Mesendoderm (in vitro differentiated cells): Measurements from ENCODE around the gene GPR37L1.

Experiments
- DNase-seq: peaks from one replicate; pipeline ENCODE4 v3.0.0; 2013
- H2AK5ac ChIP-seq: 2 replicates; pipeline ENCODE4 v1.6.1; 2013; ENCODE audit warnings: low read length, inconsistent platforms
- H2BK120ac ChIP-seq: 2 replicates; pipeline ENCODE4 v1.6.1; 2013; ENCODE audit warnings: low read depth, mild to moderate bottlenecking, low read length, moderate library complexity, mixed read lengths
- H2BK15ac ChIP-seq: replicated peaks from 2 replicates; pipeline ENCODE4 v1.6.1; 2013; ENCODE audit warnings: low read depth, mild to moderate bottlenecking, moderate library complexity
- H2BK5ac ChIP-seq: 2 replicates; pipeline ENCODE4 v1.6.1; 2013; ENCODE audit warnings: low read length, inconsistent platforms
- H3K18ac ChIP-seq: 2 replicates; pipeline ENCODE4 v1.6.1; 2013; ENCODE audit warnings: mild to moderate bottlenecking, low read length, mixed read lengths
- H3K23ac ChIP-seq: one replicate; pipeline ENCODE4 v1.6.1; 2013; ENCODE audit warnings: low read length
- H3K27ac ChIP-seq: 2 replicates; pipeline ENCODE4 v1.5.1; 2013; ENCODE audit warnings: low read depth, mild to moderate bottlenecking, inconsistent platforms, low read length, moderate library complexity
- H3K27me3 ChIP-seq: 2 replicates; pipeline ENCODE4 v1.6.1; 2013; ENCODE audit warnings: low read length, control low read depth, mild to moderate bottlenecking, inconsistent platforms; ENCODE audit not compliant: insufficient read depth, poor library complexity
- H3K36me3 ChIP-seq: 2 replicates; pipeline ENCODE4 v1.6.1; 2013; ENCODE audit warnings: low read length, inconsistent platforms; ENCODE audit not compliant: control insufficient read depth, insufficient read depth
- H3K4ac ChIP-seq: one replicate; pipeline ENCODE4 v1.6.1; 2013; ENCODE audit warnings: low read depth, mild to moderate bottlenecking, low read length, moderate library complexity
- H3K4me1 ChIP-seq: 2 replicates; pipeline ENCODE4 v1.6.1; 2013; ENCODE audit warnings: low read depth, low read length, inconsistent platforms; ENCODE audit not compliant: control insufficient read depth
- H3K4me2 ChIP-seq: 2 replicates; pipeline ENCODE4 v1.6.1; 2013; ENCODE audit warnings: low read length
- H3K4me3 ChIP-seq: 2 replicates; pipeline ENCODE4 v1.5.1; 2013; ENCODE audit warnings: mild to moderate bottlenecking, low read length
- H3K56ac ChIP-seq: one replicate; pipeline ENCODE4 v1.6.1; 2013; ENCODE audit warnings: low read length
- H3K79me1 ChIP-seq: 2 replicates; pipeline ENCODE4 v1.6.1; 2013; ENCODE audit warnings: low read length, inconsistent platforms
- H3K79me2 ChIP-seq: 2 replicates; pipeline ENCODE4 v1.6.1; 2013; ENCODE audit warnings: mild to moderate bottlenecking, low read length; ENCODE audit not compliant: control insufficient read depth, insufficient read depth
- H3K9ac ChIP-seq: 2 replicates; pipeline ENCODE4 v1.6.1; 2013; ENCODE audit warnings: low read length, inconsistent platforms
- H4K5ac ChIP-seq: one replicate; pipeline ENCODE4 v1.6.1; 2013; ENCODE audit warnings: low read length
- H4K8ac ChIP-seq: one replicate; pipeline ENCODE4 v1.6.1; 2013; ENCODE audit warnings: low read depth, mild to moderate bottlenecking, control low read depth, low read length, moderate library complexity
- WGBS: extraction: QIAGEN DNeasy Blood & Tissue Kit; methylation state at CpG from one replicate; pipeline ENCODE4 v1.1.7; 2013; ENCODE audit warnings: low lambda C conversion rate, missing lambda C conversion rate; ENCODE audit not compliant: insufficient coverage; ENCODE audit errors: extremely low coverage; 5-methylcytosine and 5-hydroxymethylcytosine counted together

The GPR37L1 gene

GRCh38 chr1:202123336-202123813 is 658 bp downstream of the GPR37L1 start:
- no peaks in the 10 kb centered on the region for H3K4me1 ChIP-seq
- no peak overlapping the region for H2BK120ac ChIP-seq
- no peaks in the 10 kb centered on the region for H3K79me2 ChIP-seq
- no peak overlapping the region for H4K5ac ChIP-seq
- no peak overlapping the region for H3K9ac ChIP-seq
- no peak overlapping the region for H3K18ac ChIP-seq
- no peak overlapping the region for H3K4ac ChIP-seq
- no peak overlapping the region for H3K27ac ChIP-seq
- no CpG with 5 or more reads among the region's 10 CpGs for WGBS
- no peaks in the 10 kb centered on the region for H3K79me1 ChIP-seq
- no peak overlapping the region for H4K8ac ChIP-seq
- H3K56ac ChIP-seq: no peak overlapping the region
- H3K4me2 ChIP-seq: no peak overlapping the region
- H3K36me3 ChIP-seq: no peaks in the 10 kb centered on the region
- H3K23ac ChIP-seq: no peak overlapping the region
- no peaks in the 10 kb centered on the region for H3K27me3 ChIP-seq
- no peak overlapping the region for H2AK5ac ChIP-seq
- no peak overlapping the region for H2BK5ac ChIP-seq
- H2BK15ac ChIP-seq: no peak overlapping the region
- H3K4me3 ChIP-seq: no peak overlapping the region
- no peak for DNase-seq

GRCh38 chr1:202124142-202124541 is 1.4 kb downstream of the GPR37L1 start:
- no peaks in the 10 kb centered on the region for H3K79me1 ChIP-seq
- no peak overlapping the region for H3K9ac ChIP-seq
- no peak overlapping the region for H2BK15ac ChIP-seq
- no peak overlapping the region for H3K4me3 ChIP-seq
- no peak overlapping the region for H3K27ac ChIP-seq
- H4K8ac ChIP-seq: no peak overlapping the region
- no peak overlapping the region for H4K5ac ChIP-seq
- H3K36me3 ChIP-seq: no peaks in the 10 kb centered on the region
- H3K4me1 ChIP-seq: no peaks in the 10 kb centered on the region
- H2BK5ac ChIP-seq: no peak overlapping the region
- no peak overlapping the region for H3K56ac ChIP-seq
- no peaks in the 10 kb centered on the region for H3K79me2 ChIP-seq
- H2BK120ac ChIP-seq: no peak overlapping the region
- no peak overlapping the region for H3K18ac ChIP-seq
- H2AK5ac ChIP-seq: no peak overlapping the region
- no peak overlapping the region for H3K23ac ChIP-seq
- no peak overlapping the region for H3K4me2 ChIP-seq
- H3K27me3 ChIP-seq: no peaks in the 10 kb centered on the region
- no peak for DNase-seq
- H3K4ac ChIP-seq: no peak overlapping the region
- no CpG with 5 or more reads among the region's 7 CpGs for WGBS

- Histone ChIP-seq H4K8ac (no peak overlapping the region), H3K4me1 (no peaks in the 10 kb centered on the region), H3K18ac (no peak overlapping the region), H2BK15ac (no peak overlapping the region), H3K4me2 (no peak overlapping the region), H3K23ac (no peak overlapping the region), H3K4ac (no peak overlapping the region), H3K79me2 (no peaks in the 10 kb centered on the region), H4K5ac (no peak overlapping the region), H3K79me1 (no peaks in the 10 kb centered on the region), H3K56ac (no peak overlapping the region), H2BK120ac (no peak overlapping the region), H2BK5ac (no peak overlapping the region), H3K27me3 (no peaks in the 10 kb centered on the region), H3K9ac (no peak overlapping the region), H3K36me3 (no peaks in the 10 kb centered on the region), H2AK5ac (no peak overlapping the region), H3K4me3 (no peak overlapping the region), H3K27ac (no peak overlapping the region)
- WGBS: no CpG with 5 or more reads among the region's 8 CpGs
- no peak for DNase-seq
Observed at GRCh38 chr1:202125611-202126010, 2.9 kb downstream of the GPR37L1 start.

- Histone ChIP-seq H2BK120ac (no peak overlapping the region), H2BK15ac (no peak overlapping the region), H3K79me1 (no peaks in the 10 kb centered on the region), H3K4me1 (no peaks in the 10 kb centered on the region), H3K36me3 (no peaks in the 10 kb centered on the region), H3K56ac (no peak overlapping the region), H2AK5ac (no peak overlapping the region), H3K4me3 (no peak overlapping the region), H3K27ac (no peak overlapping the region), H4K8ac (no peak overlapping the region), H3K4me2 (no peak overlapping the region), H2BK5ac (no peak overlapping the region), H3K27me3 (no peaks in the 10 kb centered on the region), H3K23ac (no peak overlapping the region), H3K18ac (no peak overlapping the region), H3K9ac (no peak overlapping the region), H3K79me2 (no peaks in the 10 kb centered on the region), H4K5ac (no peak overlapping the region), H3K4ac (no peak overlapping the region)
- no peak for DNase-seq
- WGBS: no CpG with 5 or more reads among the region's 9 CpGs
Observed at GRCh38 chr1:202126426-202126825, 3.7 kb downstream of the GPR37L1 start.

GRCh38 chr1:202127061-202127460 is 4.3 kb downstream of the GPR37L1 start:
- Histone ChIP-seq H3K4ac (no peak overlapping the region), H3K23ac (no peak overlapping the region), H2BK15ac (no peak overlapping the region), H3K79me2 (no peaks in the 10 kb centered on the region), H3K4me3 (no peak overlapping the region), H3K4me1 (no peaks in the 10 kb centered on the region), H3K27me3 (no peaks in the 10 kb centered on the region), H2BK120ac (no peak overlapping the region), H3K9ac (no peak overlapping the region), H3K18ac (no peak overlapping the region), H4K8ac (no peak overlapping the region), H2BK5ac (no peak overlapping the region), H3K4me2 (no peak overlapping the region), H3K36me3 (no peaks in the 10 kb centered on the region), H3K56ac (no peak overlapping the region), H2AK5ac (no peak overlapping the region), H3K27ac (no peak overlapping the region), H3K79me1 (no peaks in the 10 kb centered on the region), H4K5ac (no peak overlapping the region)
- no peak for DNase-seq
- no CpG with 5 or more reads among the region's 6 CpGs for WGBS

- no peak overlapping the region for H3K27ac ChIP-seq
- H2BK120ac ChIP-seq: no peak overlapping the region
- H3K9ac ChIP-seq: no peak overlapping the region
- H3K18ac ChIP-seq: no peak overlapping the region
- no peak for DNase-seq
- H4K8ac ChIP-seq: no peak overlapping the region
- no peaks in the 10 kb centered on the region for H3K79me1 ChIP-seq
- no peak overlapping the region for H2BK15ac ChIP-seq
- no peaks in the 10 kb centered on the region for H3K4me1 ChIP-seq
- no peak overlapping the region for H2BK5ac ChIP-seq
- H3K27me3 ChIP-seq: no peaks in the 10 kb centered on the region
- H3K36me3 ChIP-seq: no peaks in the 10 kb centered on the region
- no peak overlapping the region for H3K4ac ChIP-seq
- no peak overlapping the region for H3K56ac ChIP-seq
- H3K4me2 ChIP-seq: no peak overlapping the region
- H3K23ac ChIP-seq: no peak overlapping the region
- H3K79me2 ChIP-seq: no peaks in the 10 kb centered on the region
- H2AK5ac ChIP-seq: no peak overlapping the region
- H4K5ac ChIP-seq: no peak overlapping the region
- no CpG with 5 or more reads among the region's 26 CpGs for WGBS
- no peak overlapping the region for H3K4me3 ChIP-seq
Observed at GRCh38 chr1:202127836-202128622, 5.3 kb downstream of the GPR37L1 start.
